ENCODE results near the gene IL17B. TPM values are rescaled to one million over a fixed set of nuclear protein-coding genes. Genes with fewer than 3 reads are reported as not detected.
A peak's percentile ranks its signal among the peaks of the same experiment; 100 is the strongest.

IL17B gene
- total and polyA plus RNA-seq, 2 donors (not counting 3 experiments of a cell fraction or from before 2014, with no cell fraction given) = not detected

DNA sequence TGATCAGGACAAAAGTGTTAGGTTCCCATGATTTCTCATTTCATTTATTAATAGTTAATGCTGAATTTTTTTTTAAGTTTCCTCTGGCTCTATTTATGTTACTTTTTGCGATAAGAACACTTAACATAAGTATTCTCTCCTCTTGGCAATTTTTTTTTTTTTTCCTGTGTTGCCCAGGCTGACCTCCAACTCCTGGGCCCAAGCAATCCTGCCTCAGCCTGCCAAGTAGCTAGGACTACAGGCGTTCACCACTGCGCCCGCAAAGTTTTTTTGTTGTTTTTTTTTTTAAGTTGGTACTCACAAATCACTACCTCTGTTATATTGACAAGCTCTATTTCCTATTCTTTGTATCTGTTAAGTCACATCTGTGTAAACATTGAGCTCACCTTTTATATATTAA, 26.9 kb downstream of the IL17B start:
- H2AFZ ChIP-seq (ENCODE audit: low read depth, low read length) = no peak overlapping the region
- no peaks in the 10 kb centered on the region for H3K9me1 ChIP-seq (replicated peaks; ENCODE audit: control insufficient read depth, extremely low read depth, insufficient read depth, low read length)
- no peak for DNase-seq (ENCODE audit: low read depth, low spot score)
- TF ChIP-seq POLR2A (IDR thresholded peaks at IDR 0.05; ENCODE audit: low read depth, low read length) (no peak), JUN (IDR thresholded peaks at IDR 0.05; ENCODE audit: borderline replicate concordance, insufficient read depth, insufficient read length, low read depth) (no peak)
- peaks cover 49% of the 10 kb centered on the region for H3K79me2 ChIP-seq (ENCODE audit: control insufficient read depth, insufficient read depth, low read length)
- H3K27me3 ChIP-seq (ENCODE audit: control insufficient read depth in 2 of 2, insufficient read depth in 2 of 2, low read length in 2 of 2) = no peaks in the 10 kb centered on the region
- no peak overlapping the region for H3K27ac ChIP-seq (ENCODE audit: insufficient read depth, low read depth, low read length)
- H4K20me1 ChIP-seq (replicated peaks; ENCODE audit: control insufficient read depth, extremely low read depth, insufficient read depth, low read length) = no peaks in the 10 kb centered on the region
- H3K4me3 ChIP-seq (replicated peaks in 1 of 3; ENCODE audit: insufficient read depth in 1 of 3, low read depth in 1 of 3, low read length in 3 of 3) = no peak overlapping the region
- POLR2A ChIA-PET = no interaction called here
- no TSS peak for BruUV-seq (replicated peaks)
- intact Hi-C loops (cut with micrococcal nuclease) (no loop called here), dilution Hi-C loops (cut with MboI; ENCODE audit: extremely low pct_ligation_motif_present, low sequenced_read_pairs) (no loop called here)
- CTCF ChIA-PET = interaction anchor here (1.2 to 3.6 kb wide), 4 partner anchors 10 to 35 kb away, joined by 3 to 16 read pairs (median 8); no protein-coding TSS in a partner anchor
- no peaks in the 10 kb centered on the region for H3K9me3 ChIP-seq (replicated peaks; ENCODE audit: control insufficient read depth, insufficient read depth, low read length)
- no peak overlapping the region for H3K9ac ChIP-seq (replicated peaks; ENCODE audit: extremely low read depth, insufficient read depth, low read length)
- H3K36me3 ChIP-seq (ENCODE audit: control insufficient read depth in 2 of 2, extremely low read depth in 1 of 2, insufficient read depth in 2 of 2, low read length in 2 of 2) = peaks cover 16 to 42% of the 10 kb centered on the region in 2 experiments
- peaks cover 26% of the 10 kb centered on the region for H3K4me1 ChIP-seq (ENCODE audit: control insufficient read depth, extremely low read depth, insufficient read depth, low read length)
- H3K4me2 ChIP-seq (ENCODE audit: insufficient read depth, low read length) = no peak overlapping the region
- FAIRE-seq = no peak

DNA sequence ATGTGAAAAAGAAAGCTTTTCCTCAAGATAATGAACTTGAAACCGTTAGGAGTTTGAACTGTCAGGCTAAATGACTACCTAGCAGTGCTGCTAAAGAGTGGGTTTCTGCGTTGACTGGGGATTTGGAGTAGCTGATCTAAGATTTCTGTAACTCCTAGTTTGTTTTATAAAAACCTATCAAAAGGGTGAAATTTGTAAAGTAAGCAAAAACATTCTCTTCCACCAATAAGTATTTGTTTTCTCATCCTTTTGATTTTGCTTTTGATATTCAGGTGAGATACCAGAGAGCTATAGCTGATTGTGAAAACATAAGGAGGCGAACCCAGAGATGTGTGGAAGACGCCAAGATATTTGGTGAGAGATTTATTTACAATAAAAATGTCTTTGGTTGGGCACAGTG, 29.7 kb downstream of the IL17B start:
- Histone ChIP-seq H3K4me2 (ENCODE audit: insufficient read depth, low read length) (no peak overlapping the region), H3K9ac (replicated peaks; ENCODE audit: extremely low read depth, insufficient read depth, low read length) (peak overlapping the region; percentile 26), H3K9me3 (replicated peaks; ENCODE audit: control insufficient read depth, insufficient read depth, low read length) (no peaks in the 10 kb centered on the region), H3K4me1 (ENCODE audit: control insufficient read depth, extremely low read depth, insufficient read depth, low read length) (peaks cover 39% of the 10 kb centered on the region), H4K20me1 (replicated peaks; ENCODE audit: control insufficient read depth, extremely low read depth, insufficient read depth, low read length) (no peaks in the 10 kb centered on the region), H3K27me3 (ENCODE audit: control insufficient read depth in 2 of 2, insufficient read depth in 2 of 2, low read length in 2 of 2) (no peaks in the 10 kb centered on the region), H3K79me2 (ENCODE audit: control insufficient read depth, insufficient read depth, low read length) (peaks cover 62% of the 10 kb centered on the region), H3K27ac (ENCODE audit: insufficient read depth, low read depth, low read length) (peak overlapping the region; percentile 88), H3K4me3 (replicated peaks in 1 of 3; ENCODE audit: insufficient read depth in 1 of 3, low read depth in 1 of 3, low read length in 3 of 3) (no peak overlapping the region), H3K36me3 (ENCODE audit: control insufficient read depth in 2 of 2, extremely low read depth in 1 of 2, insufficient read depth in 2 of 2, low read length in 2 of 2) (peaks cover 14 to 38% of the 10 kb centered on the region in 2 experiments), H3K9me1 (replicated peaks; ENCODE audit: control insufficient read depth, extremely low read depth, insufficient read depth, low read length) (no peaks in the 10 kb centered on the region), H2AFZ (ENCODE audit: low read depth, low read length) (no peak overlapping the region)
- POLR2A ChIA-PET = no interaction called here
- CTCF ChIA-PET = interaction anchor here (1.0 to 1.5 kb wide), 2 partner anchors 18 to 32 kb away, joined by 4 to 9 read pairs; no protein-coding TSS in a partner anchor
- FAIRE-seq (no peak), DNase-seq (ENCODE audit: low read depth, low spot score) (no peak)
- TF ChIP-seq MAX (IDR thresholded peaks at IDR 0.05; ENCODE audit: insufficient read depth, insufficient read length) = no peak
- TF ChIP-seq EZH2 (IDR thresholded peaks at IDR 0.05; ENCODE audit: borderline replicate concordance, low read depth, low read length, severe bottlenecking) = no peak
- TF ChIP-seq POLR2A (IDR thresholded peaks at IDR 0.05; ENCODE audit: low read depth, low read length) = no peak
- no peak for TF ChIP-seq MYC (IDR thresholded peaks at IDR 0.05; ENCODE audit: low read depth, low read length)
- TF ChIP-seq, protein P1, sequence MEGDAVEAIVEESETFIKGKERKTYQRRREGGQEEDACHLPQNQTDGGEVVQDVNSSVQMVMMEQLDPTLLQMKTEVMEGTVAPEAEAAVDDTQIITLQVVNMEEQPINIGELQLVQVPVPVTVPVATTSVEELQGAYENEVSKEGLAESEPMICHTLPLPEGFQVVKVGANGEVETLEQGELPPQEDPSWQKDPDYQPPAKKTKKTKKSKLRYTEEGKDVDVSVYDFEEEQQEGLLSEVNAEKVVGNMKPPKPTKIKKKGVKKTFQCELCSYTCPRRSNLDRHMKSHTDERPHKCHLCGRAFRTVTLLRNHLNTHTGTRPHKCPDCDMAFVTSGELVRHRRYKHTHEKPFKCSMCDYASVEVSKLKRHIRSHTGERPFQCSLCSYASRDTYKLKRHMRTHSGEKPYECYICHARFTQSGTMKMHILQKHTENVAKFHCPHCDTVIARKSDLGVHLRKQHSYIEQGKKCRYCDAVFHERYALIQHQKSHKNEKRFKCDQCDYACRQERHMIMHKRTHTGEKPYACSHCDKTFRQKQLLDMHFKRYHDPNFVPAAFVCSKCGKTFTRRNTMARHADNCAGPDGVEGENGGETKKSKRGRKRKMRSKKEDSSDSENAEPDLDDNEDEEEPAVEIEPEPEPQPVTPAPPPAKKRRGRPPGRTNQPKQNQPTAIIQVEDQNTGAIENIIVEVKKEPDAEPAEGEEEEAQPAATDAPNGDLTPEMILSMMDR (IDR thresholded peaks at IDR 0.05; ENCODE audit: extremely low read depth in 1 of 2, insufficient read depth in 1 of 2, low read depth in 1 of 2, low read length in 2 of 2) = no peak
- TF ChIP-seq FOS (IDR thresholded peaks at IDR 0.05; ENCODE audit: borderline replicate concordance, insufficient read depth, low read length) = no peak
- TF ChIP-seq POLR2AphosphoS5 (IDR thresholded peaks at IDR 0.05; ENCODE audit: insufficient read depth, low read depth, low read length) = no peak
- TF ChIP-seq GATA2 (IDR thresholded peaks at IDR 0.05; ENCODE audit: insufficient read depth, insufficient read length, low read depth, low read length) = no peak
- no peak for TF ChIP-seq JUN (IDR thresholded peaks at IDR 0.05; ENCODE audit: borderline replicate concordance, insufficient read depth, insufficient read length, low read depth)
- dilution Hi-C loops (cut with MboI; ENCODE audit: extremely low pct_ligation_motif_present, low sequenced_read_pairs) = no loop called here
- BruUV-seq (replicated peaks) = no TSS peak
- intact Hi-C loops (cut with micrococcal nuclease) = loop anchor here (5.0 to 10.0 kb wide), 2 partner anchors 37 to 215 kb away; no protein-coding TSS in a partner anchor

All from endothelial cell of umbilical vein (primary cell).